ENCODE measurements around the gene SLF2. TPM values are rescaled to one million over a fixed set of nuclear protein-coding genes. Genes with fewer than 3 reads are reported as not detected.

Gene SLF2
- total RNA-seq, 1 donor from 2014 or later = 16.4 TPM

GRCh38 chr10:100872034-100872791, 40.5 kb upstream of the SLF2 start:
- Histone ChIP-seq H3K36me3 (no peaks in the 10 kb centered on the region), H3K4me1 (no peaks in the 10 kb centered on the region), H3K9me3 (replicated peaks) (no peaks in the 10 kb centered on the region), H3K27me3 (ENCODE audit: low read depth) (peaks cover 83% of the 10 kb centered on the region), H3K27ac (replicated peaks) (no peak overlapping the region), H3K4me3 (no peak overlapping the region)
- peak; percentile 47 for TF ChIP-seq CTCF (IDR thresholded peaks at IDR 0.05; ENCODE audit: borderline replicate concordance)
- intact Hi-C loops (cut with micrococcal nuclease) = loop anchor here (10.0 kb wide), 1 partner anchor 317 kb away; no protein-coding TSS in a partner anchor
- no peak for DNase-seq

GRCh38 chr10:100873146-100873826, 39.5 kb upstream of the SLF2 start:
- H3K27me3 ChIP-seq (ENCODE audit: low read depth) = peaks cover 83% of the 10 kb centered on the region

GRCh38 chr10:100873827-100874326, 38.9 kb upstream of the SLF2 start:
- Histone ChIP-seq H3K27ac (replicated peaks) (no peak overlapping the region), H3K36me3 (no peaks in the 10 kb centered on the region), H3K27me3 (ENCODE audit: low read depth) (peaks cover 83% of the 10 kb centered on the region), H3K9me3 (replicated peaks) (no peaks in the 10 kb centered on the region), H3K4me3 (no peak overlapping the region), H3K4me1 (no peaks in the 10 kb centered on the region)
- TF ChIP-seq CTCF (IDR thresholded peaks at IDR 0.05; ENCODE audit: borderline replicate concordance) = no peak
- no peak for DNase-seq
- intact Hi-C loops (cut with micrococcal nuclease) = loop anchor here (10.0 kb wide), 1 partner anchor 319 kb away; no protein-coding TSS in a partner anchor

More at GRCh38 chr10:100873146-100873826, 39.5 kb upstream of the SLF2 start:
- intact Hi-C loops (cut with micrococcal nuclease) = loop anchor here (10.0 kb wide), 1 partner anchor 318 kb away; no protein-coding TSS in a partner anchor
- Histone ChIP-seq H3K27ac (replicated peaks) (no peak overlapping the region), H3K36me3 (no peaks in the 10 kb centered on the region), H3K9me3 (replicated peaks) (no peaks in the 10 kb centered on the region), H3K4me1 (no peaks in the 10 kb centered on the region), H3K4me3 (no peak overlapping the region)
- TF ChIP-seq CTCF (IDR thresholded peaks at IDR 0.05; ENCODE audit: borderline replicate concordance) = no peak
- no peak for DNase-seq

- DNase-seq = no peak
- intact Hi-C loops (cut with micrococcal nuclease) = loop anchor here (10.0 kb wide), 1 partner anchor 320 kb away; no protein-coding TSS in a partner anchor
- Histone ChIP-seq H3K27ac (replicated peaks) (no peak overlapping the region), H3K4me1 (no peaks in the 10 kb centered on the region), H3K9me3 (replicated peaks) (no peaks in the 10 kb centered on the region), H3K36me3 (no peaks in the 10 kb centered on the region), H3K4me3 (no peak overlapping the region), H3K27me3 (ENCODE audit: low read depth) (peaks cover 89% of the 10 kb centered on the region)
- TF ChIP-seq CTCF (IDR thresholded peaks at IDR 0.05; ENCODE audit: borderline replicate concordance) = no peak
These were observed 37.9 kb upstream of the SLF2 start for GRCh38 chr10:100874702-100875483.

Measured in left ventricle myocardium inferior (tissue), 1 donor.